Measurements from ENCODE around the gene ROR1. TPM values are rescaled to one million over a fixed set of nuclear protein-coding genes. Genes with fewer than 3 reads are reported as not detected.

ROR1 gene
- total and polyA plus RNA-seq, 4 experiments from 2014 or later: not detected

- no peaks in the 10 kb centered on the region for H3K36me3 Mint-ChIP-seq
- Histone ChIP-seq H3K27me3 (ENCODE audit: insufficient read depth, low read length) (no peaks in the 10 kb centered on the region), H3K4me1 (ENCODE audit: insufficient read depth, low read length) (no peaks in the 10 kb centered on the region), H3K27ac (ENCODE audit: low read depth, low read length) (no peak overlapping the region), H3K9me3 (ENCODE audit: control insufficient read depth in 1 of 2, low read length in 2 of 2) (no peaks in the 10 kb centered on the region), H3K36me3 (ENCODE audit: insufficient read depth, low read length) (no peaks in the 10 kb centered on the region), H3K4me3 (ENCODE audit: low read length in 2 of 2) (no peak overlapping the region)
- ChIA-PET POLR2A (ENCODE audit: partially characterized antibody) (no interaction called here), CTCF (ENCODE audit: partially characterized antibody) (interaction anchor here (1.8 kb wide), 1 partner anchor 20 kb away, joined by 3 read pairs; no protein-coding TSS in a partner anchor)
- peaks cover 2 to 3% of the 10 kb centered on the region in 2 donors for H3K27me3 Mint-ChIP-seq
- no peaks in the 10 kb centered on the region for H3K4me1 Mint-ChIP-seq
- H3K4me3 Mint-ChIP-seq: no peak overlapping the region
- intact Hi-C loops (cut with micrococcal nuclease): no loop called here
- no peak overlapping the region for H3K27ac Mint-ChIP-seq
- H3K9me3 Mint-ChIP-seq: peaks cover 0 to 2% (median 0%) of the 10 kb centered on the region in 8 donors
- DNase-seq: no peak
Observed at GRCh38 chr1:63907051-63907450, 133.2 kb downstream of the ROR1 start.

GRCh38 chr1:63908016-63908415 lies 134.2 kb downstream of the ROR1 start:
- H3K9me3 Mint-ChIP-seq: no peaks in the 10 kb centered on the region
- H3K36me3 Mint-ChIP-seq: no peaks in the 10 kb centered on the region
- Histone ChIP-seq H3K4me1 (ENCODE audit: insufficient read depth, low read length) (no peaks in the 10 kb centered on the region), H3K36me3 (ENCODE audit: insufficient read depth, low read length) (no peaks in the 10 kb centered on the region), H3K9me3 (ENCODE audit: control insufficient read depth in 1 of 2, low read length in 2 of 2) (no peaks in the 10 kb centered on the region), H3K27me3 (ENCODE audit: insufficient read depth, low read length) (no peaks in the 10 kb centered on the region), H3K4me3 (ENCODE audit: low read length in 2 of 2) (no peak overlapping the region), H3K27ac (ENCODE audit: low read depth, low read length) (no peak overlapping the region)
- H3K27ac Mint-ChIP-seq: no peak overlapping the region
- peaks cover 2 to 3% of the 10 kb centered on the region in 2 donors for H3K27me3 Mint-ChIP-seq
- no peak overlapping the region for H3K4me3 Mint-ChIP-seq
- CTCF ChIA-PET (ENCODE audit: partially characterized antibody): interaction anchor here (1.8 kb wide), 1 partner anchor 21 kb away, joined by 3 read pairs; no protein-coding TSS in a partner anchor
- no peak for DNase-seq
- H3K4me1 Mint-ChIP-seq: no peaks in the 10 kb centered on the region
- intact Hi-C loops (cut with micrococcal nuclease): no loop called here
- POLR2A ChIA-PET (ENCODE audit: partially characterized antibody): no interaction called here

GRCh38 chr1:63909526-63909925 lies 135.7 kb downstream of the ROR1 start:
- Histone ChIP-seq H3K9me3 (ENCODE audit: control insufficient read depth in 1 of 2, low read length in 2 of 2) (no peaks in the 10 kb centered on the region), H3K4me1 (ENCODE audit: insufficient read depth, low read length) (no peaks in the 10 kb centered on the region), H3K27me3 (ENCODE audit: insufficient read depth, low read length) (no peaks in the 10 kb centered on the region), H3K27ac (ENCODE audit: low read depth, low read length) (no peak overlapping the region), H3K36me3 (ENCODE audit: insufficient read depth, low read length) (no peaks in the 10 kb centered on the region), H3K4me3 (ENCODE audit: low read length in 2 of 2) (no peak overlapping the region)
- Mint-ChIP-seq H3K9me3 (no peaks in the 10 kb centered on the region), H3K4me3 (no peak overlapping the region), H3K36me3 (no peaks in the 10 kb centered on the region), H3K4me1 (no peaks in the 10 kb centered on the region), H3K27ac (no peak overlapping the region), H3K27me3 (peaks cover 0 to 2% of the 10 kb centered on the region in 2 donors)
- ChIA-PET CTCF (ENCODE audit: partially characterized antibody) (no interaction called here), POLR2A (ENCODE audit: partially characterized antibody) (no interaction called here)
- no peak for DNase-seq
- intact Hi-C loops (cut with micrococcal nuclease): no loop called here

- peaks cover 0 to 2% of the 10 kb centered on the region in 2 donors for H3K27me3 Mint-ChIP-seq
- intact Hi-C loops (cut with micrococcal nuclease): no loop called here
- no peak overlapping the region for H3K27ac Mint-ChIP-seq
- no peaks in the 10 kb centered on the region for H3K9me3 Mint-ChIP-seq
- Histone ChIP-seq H3K4me3 (ENCODE audit: low read length in 2 of 2) (no peak overlapping the region), H3K27me3 (ENCODE audit: insufficient read depth, low read length) (no peaks in the 10 kb centered on the region), H3K9me3 (ENCODE audit: control insufficient read depth in 1 of 2, low read length in 2 of 2) (no peaks in the 10 kb centered on the region), H3K36me3 (ENCODE audit: insufficient read depth, low read length) (no peaks in the 10 kb centered on the region), H3K4me1 (ENCODE audit: insufficient read depth, low read length) (no peaks in the 10 kb centered on the region), H3K27ac (ENCODE audit: low read depth, low read length) (no peak overlapping the region)
- POLR2A ChIA-PET (ENCODE audit: partially characterized antibody): no interaction called here
- CTCF ChIA-PET (ENCODE audit: partially characterized antibody): no interaction called here
- DNase-seq: no peak
- H3K36me3 Mint-ChIP-seq: no peaks in the 10 kb centered on the region
- H3K4me3 Mint-ChIP-seq: no peak overlapping the region
- no peaks in the 10 kb centered on the region for H3K4me1 Mint-ChIP-seq
Observed at GRCh38 chr1:63911049-63911448, 137.2 kb downstream of the ROR1 start.

GRCh38 chr1:63912643-63913042 lies 138.8 kb downstream of the ROR1 start:
- no peak overlapping the region for H3K27ac Mint-ChIP-seq
- no peak overlapping the region for H3K4me3 ChIP-seq (ENCODE audit: low read length in 2 of 2)
- peaks cover 2% of the 10 kb centered on the region in 2 donors for H3K27me3 Mint-ChIP-seq
- no peaks in the 10 kb centered on the region for H3K9me3 Mint-ChIP-seq
- H3K36me3 Mint-ChIP-seq: no peaks in the 10 kb centered on the region
- no peak overlapping the region for H3K27ac ChIP-seq (ENCODE audit: low read depth, low read length)
- CTCF ChIA-PET (ENCODE audit: partially characterized antibody): no interaction called here
- no peaks in the 10 kb centered on the region for H3K4me1 ChIP-seq (ENCODE audit: insufficient read depth, low read length)
- no peaks in the 10 kb centered on the region for H3K36me3 ChIP-seq (ENCODE audit: insufficient read depth, low read length)
- no peaks in the 10 kb centered on the region for H3K4me1 Mint-ChIP-seq
- no peaks in the 10 kb centered on the region for H3K9me3 ChIP-seq (ENCODE audit: control insufficient read depth in 1 of 2, low read length in 2 of 2)
- H3K27me3 ChIP-seq (ENCODE audit: insufficient read depth, low read length): no peaks in the 10 kb centered on the region
- H3K4me3 Mint-ChIP-seq: no peak overlapping the region
- DNase-seq: no peak
- POLR2A ChIA-PET (ENCODE audit: partially characterized antibody): no interaction called here
- intact Hi-C loops (cut with micrococcal nuclease): no loop called here

GRCh38 chr1:63913533-63913932 lies 139.7 kb downstream of the ROR1 start:
- no peak overlapping the region for H3K27ac ChIP-seq (ENCODE audit: low read depth, low read length)
- no peaks in the 10 kb centered on the region for H3K9me3 ChIP-seq (ENCODE audit: control insufficient read depth in 1 of 2, low read length in 2 of 2)
- DNase-seq: no peak
- Mint-ChIP-seq H3K27ac (no peak overlapping the region), H3K27me3 (peaks cover 2 to 4% of the 10 kb centered on the region in 2 donors), H3K36me3 (no peaks in the 10 kb centered on the region), H3K4me1 (no peaks in the 10 kb centered on the region), H3K9me3 (no peaks in the 10 kb centered on the region), H3K4me3 (no peak overlapping the region)
- intact Hi-C loops (cut with micrococcal nuclease): no loop called here
- no peaks in the 10 kb centered on the region for H3K27me3 ChIP-seq (ENCODE audit: insufficient read depth, low read length)
- ChIA-PET CTCF (ENCODE audit: partially characterized antibody) (interaction anchor here (0.9 kb wide), 1 partner anchor 8 kb away, joined by 4 read pairs; no protein-coding TSS in a partner anchor), POLR2A (ENCODE audit: partially characterized antibody) (no interaction called here)
- H3K4me3 ChIP-seq (ENCODE audit: low read length in 2 of 2): no peak overlapping the region
- no peaks in the 10 kb centered on the region for H3K4me1 ChIP-seq (ENCODE audit: insufficient read depth, low read length)
- no peaks in the 10 kb centered on the region for H3K36me3 ChIP-seq (ENCODE audit: insufficient read depth, low read length)

- Histone ChIP-seq H3K27me3 (ENCODE audit: insufficient read depth, low read length) (no peaks in the 10 kb centered on the region), H3K4me3 (ENCODE audit: low read length in 2 of 2) (no peak overlapping the region), H3K4me1 (ENCODE audit: insufficient read depth, low read length) (no peaks in the 10 kb centered on the region), H3K36me3 (ENCODE audit: insufficient read depth, low read length) (no peaks in the 10 kb centered on the region), H3K27ac (ENCODE audit: low read depth, low read length) (no peak overlapping the region), H3K9me3 (ENCODE audit: control insufficient read depth in 1 of 2, low read length in 2 of 2) (no peaks in the 10 kb centered on the region)
- no peak overlapping the region for H3K27ac Mint-ChIP-seq
- no peak overlapping the region for H3K4me3 Mint-ChIP-seq
- H3K27me3 Mint-ChIP-seq: peaks cover 2 to 4% of the 10 kb centered on the region in 2 donors
- H3K4me1 Mint-ChIP-seq: no peaks in the 10 kb centered on the region
- DNase-seq: no peak
- no peaks in the 10 kb centered on the region for H3K36me3 Mint-ChIP-seq
- no peaks in the 10 kb centered on the region for H3K9me3 Mint-ChIP-seq
- intact Hi-C loops (cut with micrococcal nuclease): no loop called here
- POLR2A ChIA-PET (ENCODE audit: partially characterized antibody): no interaction called here
- CTCF ChIA-PET (ENCODE audit: partially characterized antibody): interaction anchor here (0.9 to 1.0 kb wide), 2 partner anchors 9 to 293 kb away, joined by 3 to 4 read pairs; no protein-coding TSS in a partner anchor
Observed at GRCh38 chr1:63914241-63914640, 140.4 kb downstream of the ROR1 start.

GRCh38 chr1:63914706-63915105 lies 140.9 kb downstream of the ROR1 start:
- Mint-ChIP-seq H3K27me3 (peaks cover 2 to 4% of the 10 kb centered on the region in 2 donors), H3K4me3 (no peak overlapping the region), H3K9me3 (no peaks in the 10 kb centered on the region), H3K27ac (no peak overlapping the region), H3K4me1 (no peaks in the 10 kb centered on the region), H3K36me3 (no peaks in the 10 kb centered on the region)
- ChIA-PET POLR2A (ENCODE audit: partially characterized antibody) (no interaction called here), CTCF (ENCODE audit: partially characterized antibody) (interaction anchor here (1.0 kb wide), 1 partner anchor 294 kb away, joined by 3 read pairs; no protein-coding TSS in a partner anchor)
- no peaks in the 10 kb centered on the region for H3K36me3 ChIP-seq (ENCODE audit: insufficient read depth, low read length)
- H3K27me3 ChIP-seq (ENCODE audit: insufficient read depth, low read length): no peaks in the 10 kb centered on the region
- intact Hi-C loops (cut with micrococcal nuclease): loop anchor here (5.0 kb wide), 1 partner anchor 297 kb away; no protein-coding TSS in a partner anchor
- no peak overlapping the region for H3K27ac ChIP-seq (ENCODE audit: low read depth, low read length)
- no peaks in the 10 kb centered on the region for H3K4me1 ChIP-seq (ENCODE audit: insufficient read depth, low read length)
- H3K4me3 ChIP-seq (ENCODE audit: low read length in 2 of 2): no peak overlapping the region
- DNase-seq: no peak
- no peaks in the 10 kb centered on the region for H3K9me3 ChIP-seq (ENCODE audit: control insufficient read depth in 1 of 2, low read length in 2 of 2)

Measured in CD4-positive, alpha-beta memory T cell (primary cell).